ENCODE data around the gene FAM136A.
"Not testable (repeated sequence)": the region's sequence is repeated elsewhere in the genome, so short reads cannot be mapped to it uniquely, and the experiment has no call there.

FAM136A gene

DNA sequence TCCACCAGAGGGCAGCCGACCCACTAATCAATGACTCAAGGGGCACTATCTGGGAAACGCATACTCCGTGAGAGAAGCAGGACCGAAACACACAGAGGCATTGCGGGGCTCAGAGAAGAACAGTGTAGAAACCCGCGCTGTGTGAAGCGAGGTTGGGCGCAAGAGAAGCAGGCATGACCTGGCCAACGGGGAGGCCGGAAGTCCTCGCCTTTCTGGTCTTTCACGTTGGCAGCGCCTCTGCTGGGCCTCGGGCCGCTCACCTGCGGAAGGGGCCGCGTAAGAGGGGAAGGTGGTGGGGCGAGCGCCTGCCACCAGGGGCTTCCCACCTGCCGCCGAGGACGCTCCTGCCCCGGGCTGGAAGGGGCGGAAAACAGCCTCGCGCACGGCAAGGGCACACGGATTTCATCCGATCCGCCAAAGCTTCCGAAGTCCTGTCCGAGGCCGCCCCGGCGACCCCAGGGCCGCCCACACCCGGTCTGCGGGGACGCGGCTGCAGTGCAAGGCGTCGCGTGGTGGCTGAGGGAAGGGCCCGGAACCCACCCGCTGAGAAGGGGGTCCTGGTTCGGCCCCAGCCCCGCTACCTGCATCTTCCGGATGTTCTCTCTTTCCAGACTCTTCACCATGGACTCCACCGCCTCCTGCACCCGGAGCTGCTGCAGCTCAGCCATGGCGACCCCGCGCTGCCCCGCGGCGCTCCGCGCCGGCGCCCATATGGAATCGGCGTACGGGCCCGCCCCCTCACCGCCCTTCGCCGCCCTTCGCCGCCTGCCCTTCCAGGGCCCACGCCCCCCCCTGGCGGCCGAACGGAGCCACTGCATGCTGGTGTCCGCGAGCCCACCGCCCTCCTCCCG lies at the start of gene FAM136A:
Gene FAM136A (minus strand): TSS at position 724 of the 851 bp plus-strand sequence. CDS start 56 bp downstream, at position 668.
- peak; percentile 84 for DNase-seq

DNA sequence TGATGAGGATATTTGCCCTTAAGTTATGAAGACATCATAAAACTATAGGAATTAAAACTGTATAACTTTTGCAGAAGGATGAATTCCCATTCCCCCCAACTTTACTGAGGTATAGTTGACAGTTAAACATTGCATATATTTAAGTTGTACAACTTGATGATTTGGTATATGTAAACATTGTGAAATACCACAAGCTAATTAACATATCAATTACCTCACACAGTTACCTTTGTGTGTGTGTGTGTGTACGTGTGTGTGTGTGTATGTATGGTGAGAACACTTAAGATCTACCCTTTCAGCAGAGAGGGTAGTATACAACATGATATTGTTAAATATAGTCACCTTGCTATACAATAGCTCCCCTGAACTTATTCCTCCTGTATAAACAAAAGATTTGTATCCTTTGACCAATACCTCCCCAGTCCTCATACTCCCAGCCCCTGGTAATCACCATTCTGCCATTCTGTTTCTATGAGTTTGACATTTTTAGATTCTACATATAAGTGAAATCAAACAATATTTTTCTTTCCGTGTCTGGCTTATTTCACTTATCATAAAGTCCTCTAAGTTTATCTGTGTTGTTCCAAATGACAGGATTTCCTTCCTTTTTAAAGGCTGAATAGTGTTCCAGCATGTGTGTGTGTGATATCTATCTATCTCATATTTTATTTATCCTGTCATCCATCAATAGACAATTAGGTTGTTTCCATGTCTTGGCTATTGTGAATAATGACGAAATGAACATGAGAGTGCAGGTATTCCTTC lies 48.2 kb upstream of the FAM136A start:
- no peak for DNase-seq

DNA sequence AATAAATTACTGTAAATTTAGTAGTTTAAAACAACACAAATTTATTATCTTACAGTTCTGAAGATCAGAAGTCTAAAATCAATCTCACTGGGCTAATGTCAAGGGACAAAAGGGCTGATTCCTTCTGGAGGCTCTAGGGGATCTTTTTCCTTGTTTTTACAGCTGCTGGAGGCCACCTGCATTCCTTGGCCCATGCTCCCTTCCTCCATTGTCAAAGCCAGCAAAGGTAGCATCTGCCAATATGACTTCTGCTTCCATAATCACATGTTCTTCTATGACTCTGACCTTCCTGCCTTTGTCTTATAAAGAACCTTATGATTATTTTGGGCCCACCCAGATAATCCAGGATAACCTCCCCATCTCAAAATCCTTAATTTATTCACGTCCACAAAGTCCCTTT lies 46.0 kb upstream of the FAM136A start:
- DNase-seq = no peak

DNA sequence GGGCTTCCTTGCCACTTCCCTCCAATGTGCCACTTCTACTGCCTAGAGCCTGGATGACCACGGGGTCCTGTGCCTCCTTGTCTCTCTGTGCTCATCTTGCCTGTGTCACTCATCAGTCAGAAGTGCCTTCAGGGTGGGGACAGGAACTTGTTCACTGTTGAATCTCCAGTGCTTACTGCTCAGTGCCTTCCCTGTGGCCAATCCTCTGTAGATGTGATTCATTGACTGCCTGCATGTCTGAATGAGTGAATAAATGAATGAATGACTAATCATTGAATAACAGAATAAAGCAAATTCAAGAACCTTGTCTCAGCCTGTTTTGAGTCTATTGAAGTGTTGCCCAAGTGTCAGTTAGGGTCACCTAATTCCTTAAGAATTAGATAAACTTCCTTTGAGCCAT lies 42.3 kb upstream of the FAM136A start:
- no peak for DNase-seq

DNA sequence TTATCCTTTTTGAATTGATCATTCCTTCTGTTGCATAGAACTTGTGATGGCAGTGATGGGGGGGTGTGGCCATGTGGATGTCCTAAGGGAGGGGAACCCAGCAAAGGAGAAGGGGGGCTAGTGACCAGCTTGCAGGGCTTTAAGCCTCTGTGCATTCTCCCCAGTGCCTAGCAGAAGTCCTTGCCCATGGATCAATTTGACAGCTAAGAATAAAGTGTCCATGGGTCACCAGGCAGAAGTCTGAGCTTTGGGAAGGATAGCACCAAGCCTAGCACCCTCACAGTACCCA lies 39.6 kb upstream of the FAM136A start:
- no peak for DNase-seq

DNA sequence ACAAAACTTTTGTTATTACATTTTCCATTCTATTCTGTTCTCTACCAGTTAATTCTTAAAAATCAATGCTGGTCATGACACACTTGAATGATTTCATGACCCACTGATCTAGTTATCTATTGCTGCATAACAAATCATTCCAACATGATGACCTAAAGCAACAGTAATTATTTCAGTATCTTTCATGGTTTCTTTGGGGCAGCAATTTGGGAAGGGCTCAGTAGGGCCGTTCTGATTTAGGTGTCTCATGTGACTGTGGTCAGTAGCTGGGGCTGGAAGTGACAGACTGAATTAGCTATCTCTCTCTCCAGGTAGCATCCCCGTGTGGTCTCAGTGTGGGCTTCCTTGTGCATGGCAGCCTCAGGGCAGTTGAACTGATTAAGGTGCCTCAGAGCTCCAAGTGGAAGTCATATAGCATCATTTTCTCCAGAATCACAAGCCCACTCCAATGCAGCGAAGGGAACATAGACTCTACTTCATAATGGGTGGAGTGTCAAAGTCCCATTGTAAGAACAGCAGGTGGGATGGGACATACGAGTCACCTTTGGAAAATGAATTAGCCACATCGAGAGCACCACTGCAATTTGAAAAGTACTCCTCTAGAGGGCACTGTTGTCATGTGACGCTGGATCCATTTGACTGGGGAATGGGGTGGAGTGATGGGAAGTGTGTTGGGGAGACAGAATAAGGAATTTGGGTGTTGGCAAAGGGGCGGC lies 39.1 kb upstream of the FAM136A start:
- DNase-seq = peak; percentile 7

DNA sequence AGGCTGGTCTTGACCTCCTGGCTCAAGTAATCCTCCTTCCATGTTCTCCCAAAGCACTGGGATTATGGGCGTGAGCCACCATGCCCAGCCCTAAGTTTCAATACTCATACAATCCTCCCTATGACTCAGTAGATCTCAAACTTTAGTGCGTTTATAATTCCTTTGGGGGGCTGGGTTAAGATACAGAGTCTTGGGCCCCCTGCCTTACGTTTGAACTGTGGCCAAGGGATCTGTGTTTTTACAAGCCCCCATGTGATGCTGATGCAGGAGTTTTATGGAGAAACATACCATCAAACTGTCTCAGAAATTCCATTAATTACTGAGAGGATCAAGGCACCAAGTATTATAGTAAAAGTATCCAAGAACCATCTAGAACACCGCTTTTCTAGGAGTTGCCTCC lies 38.2 kb upstream of the FAM136A start:
- DNase-seq = no peak

DNA sequence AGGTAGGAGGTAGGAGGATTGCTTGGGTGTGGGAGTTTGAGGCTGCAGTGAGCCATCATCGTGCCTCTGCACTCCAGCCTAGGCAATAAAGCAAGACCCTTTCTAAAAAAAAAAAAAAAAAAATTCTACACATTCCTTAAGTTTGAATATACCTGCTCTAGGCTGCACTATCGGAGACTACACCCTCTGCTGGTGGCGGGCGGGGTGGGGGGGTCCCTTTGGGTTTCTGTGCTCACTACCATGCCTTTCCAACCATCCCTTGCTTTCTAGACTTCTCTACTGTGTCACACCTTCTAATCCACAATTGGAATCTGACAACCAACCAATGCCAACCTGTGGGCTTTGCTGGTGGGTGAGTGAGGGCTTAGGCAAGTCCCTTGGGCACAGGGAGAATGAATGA lies 34.7 kb upstream of the FAM136A start:
- no peak for DNase-seq

DNA sequence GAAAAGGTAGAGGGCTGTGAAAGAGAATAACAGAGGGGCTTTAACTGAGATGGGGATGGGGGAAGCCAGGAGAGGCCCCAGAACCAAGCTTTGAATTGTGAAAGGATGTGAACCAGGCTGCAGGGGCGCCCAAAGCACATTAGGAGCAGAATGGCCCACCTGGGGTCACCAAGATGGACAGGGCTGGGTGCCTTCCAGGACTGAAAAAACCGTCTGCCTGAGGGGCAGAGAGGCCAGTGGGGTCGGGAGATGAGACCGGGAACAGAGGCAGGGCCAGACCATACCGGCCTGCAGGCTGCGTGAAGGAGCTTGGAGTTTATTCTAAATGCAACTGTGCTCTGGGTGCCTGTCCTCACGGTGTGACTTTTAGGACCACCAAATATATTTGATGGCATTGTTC lies 29.1 kb upstream of the FAM136A start:
- DNase-seq = no peak

DNA sequence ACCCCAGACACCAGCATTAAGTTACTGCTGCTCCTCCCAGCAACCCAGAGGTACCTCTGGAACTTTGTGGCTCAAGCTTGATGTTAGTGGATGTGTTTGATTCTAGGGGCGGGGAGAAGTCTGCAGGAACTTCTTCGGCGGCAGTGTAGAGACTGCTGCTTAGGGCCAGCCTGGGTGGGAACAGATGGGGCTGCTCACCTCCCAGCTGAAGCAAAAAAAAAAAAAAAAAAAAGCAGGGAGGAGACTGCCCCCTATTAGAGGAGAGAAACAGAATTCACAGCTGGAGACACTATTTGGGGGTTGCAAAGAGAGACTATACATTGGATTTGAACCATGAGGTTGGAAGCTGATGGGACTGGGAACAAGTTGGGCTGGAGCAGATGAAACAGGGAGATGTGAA lies 28.6 kb upstream of the FAM136A start:
- DNase-seq = no peak

DNA sequence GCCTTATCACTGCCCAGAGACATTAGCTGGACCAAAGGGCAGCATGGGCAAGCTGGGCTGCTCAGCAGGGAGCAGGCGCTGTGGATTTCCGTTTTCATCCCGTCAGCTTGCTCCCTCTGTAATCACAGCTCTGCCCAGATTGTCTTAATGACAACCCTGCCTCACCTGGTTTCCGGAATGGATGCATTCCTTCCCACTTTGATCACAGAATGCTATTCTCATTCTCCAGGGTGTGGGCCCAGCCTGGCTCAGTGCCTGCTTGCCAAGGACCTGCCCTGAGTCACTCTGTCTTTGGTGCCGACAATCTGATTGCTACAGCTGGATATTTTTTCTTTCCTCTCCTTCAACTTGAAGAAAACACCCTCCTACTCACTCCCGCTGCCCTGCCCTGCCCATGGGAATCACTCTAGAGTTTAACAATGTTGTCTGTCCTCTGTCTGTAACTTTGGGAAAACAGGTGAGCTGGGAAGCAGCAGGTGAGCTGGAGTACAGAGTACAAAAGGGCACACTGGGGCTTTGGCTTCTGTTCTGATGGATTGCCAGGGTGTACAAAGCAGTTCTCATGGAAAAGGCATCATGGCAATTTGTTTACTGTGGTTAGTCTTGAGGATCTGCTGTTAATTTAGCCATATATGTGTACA lies 27.2 kb upstream of the FAM136A start:
- DNase-seq = no peak

DNA sequence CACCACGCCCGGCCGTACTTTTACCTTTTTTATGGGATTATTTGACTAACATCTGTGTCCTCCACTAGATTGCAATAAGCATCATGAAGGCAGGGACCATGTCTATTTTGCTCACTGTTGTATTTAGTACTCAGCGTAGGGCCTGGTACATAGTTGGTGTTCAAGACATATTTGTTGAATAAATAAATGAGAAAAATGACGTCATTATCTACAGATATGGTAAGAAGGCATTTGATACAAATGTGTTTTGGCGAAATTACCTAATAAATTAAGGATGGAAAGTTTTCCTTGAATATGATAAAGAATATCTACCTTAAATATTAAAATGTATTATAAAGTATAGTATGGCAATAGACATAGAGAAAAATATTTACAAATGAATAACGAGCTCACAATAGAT lies 24.0 kb upstream of the FAM136A start:
- no peak for DNase-seq

DNA sequence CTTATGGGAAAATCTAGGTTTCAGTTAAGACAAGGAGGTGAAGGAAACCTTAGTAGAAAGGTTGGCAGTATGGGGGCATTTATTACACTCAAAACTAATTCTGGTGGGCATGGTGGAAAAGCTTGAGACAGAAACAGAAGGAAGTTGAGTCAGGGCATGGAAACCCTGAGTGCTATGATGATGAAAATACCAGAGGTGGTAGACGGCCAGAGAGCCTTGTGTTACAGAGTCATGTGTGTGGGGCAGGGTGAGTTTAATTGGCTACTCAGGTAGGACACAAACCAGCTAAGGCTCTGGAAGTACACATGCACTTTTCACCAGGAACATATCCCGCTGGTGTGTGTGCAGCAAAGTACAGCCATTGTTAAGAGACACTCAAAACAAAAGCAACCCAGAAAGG lies 20.7 kb upstream of the FAM136A start:
- no peak for DNase-seq

DNA sequence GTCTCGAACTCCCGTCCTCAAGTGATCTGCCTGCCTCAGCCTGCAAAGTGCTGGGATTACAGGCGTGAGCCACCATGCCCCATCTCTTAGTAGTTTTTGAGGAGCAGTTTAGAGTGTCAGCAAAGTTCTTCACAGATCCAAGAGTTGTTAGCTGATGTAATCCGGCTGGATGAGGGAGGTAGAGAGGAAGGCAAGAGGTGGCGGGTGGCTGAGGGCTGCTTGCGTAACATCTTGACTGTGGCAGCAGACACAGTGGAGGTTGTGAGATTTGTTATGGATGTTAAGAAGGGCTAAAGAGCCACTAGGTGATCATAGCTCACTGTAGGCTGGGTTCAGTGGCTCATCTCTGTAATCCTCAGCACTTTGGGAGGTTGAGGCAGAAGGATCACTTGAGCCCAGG lies 19.5 kb upstream of the FAM136A start:
- DNase-seq = no peak

DNA sequence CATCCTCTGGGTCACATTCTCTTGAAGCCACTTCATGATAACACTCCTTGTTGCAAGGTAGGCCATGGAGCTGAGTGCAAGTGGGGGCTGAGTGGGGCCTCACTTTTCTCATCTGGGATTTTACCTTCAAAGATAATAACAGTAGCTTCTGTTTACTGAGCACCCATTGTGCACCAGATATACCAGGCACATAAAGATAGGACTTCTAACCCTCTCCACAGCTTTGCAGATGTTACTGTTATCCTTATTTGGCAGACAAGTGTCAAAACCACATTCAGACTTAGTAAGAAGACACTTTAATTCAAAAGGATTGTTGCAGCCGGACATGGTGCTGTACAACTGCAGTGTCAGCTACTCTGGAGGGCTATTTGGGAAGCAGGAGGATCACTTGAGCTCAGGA lies 12.8 kb upstream of the FAM136A start:
- no peak for DNase-seq

DNA sequence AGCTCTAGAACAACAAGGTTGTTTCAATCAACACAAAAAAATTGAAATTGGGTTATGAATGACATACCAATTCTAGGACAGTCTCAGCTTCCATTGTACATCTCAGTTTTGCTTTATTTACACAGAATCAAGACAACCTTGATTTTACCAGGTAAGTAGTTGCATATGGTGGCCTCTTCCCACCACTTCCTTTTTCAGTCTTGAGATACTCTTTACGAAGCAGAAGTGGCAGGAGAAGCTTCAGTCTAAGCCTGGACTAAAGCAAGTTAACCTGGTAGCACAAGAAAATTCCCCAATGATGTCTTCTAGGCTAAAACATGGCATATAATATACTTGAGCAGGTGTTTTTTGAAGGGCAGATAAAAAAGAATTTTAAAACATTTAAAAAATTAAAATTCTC lies 10.7 kb upstream of the FAM136A start:
- DNase-seq = no peak

DNA sequence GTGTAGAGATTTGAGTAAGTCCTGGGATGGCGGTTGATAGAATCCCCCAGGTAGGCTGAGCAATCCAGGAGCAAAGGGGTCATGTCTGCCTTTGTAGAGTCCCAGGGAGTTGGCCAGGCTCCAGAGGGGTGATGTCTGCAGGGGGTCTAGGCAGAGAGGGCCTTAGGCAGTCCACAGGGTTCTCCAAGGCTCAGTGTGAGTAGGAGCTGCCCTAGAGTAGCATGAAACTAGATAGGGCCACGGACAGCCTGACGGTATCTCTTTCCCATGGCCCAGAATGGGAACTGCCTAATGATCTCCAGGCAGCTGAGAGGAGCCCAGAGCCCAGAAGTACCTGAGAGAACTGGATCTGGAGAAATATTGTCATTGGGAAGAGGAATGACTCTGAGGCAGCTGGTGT lies 9.0 kb upstream of the FAM136A start:
- DNase-seq = no peak

DNA sequence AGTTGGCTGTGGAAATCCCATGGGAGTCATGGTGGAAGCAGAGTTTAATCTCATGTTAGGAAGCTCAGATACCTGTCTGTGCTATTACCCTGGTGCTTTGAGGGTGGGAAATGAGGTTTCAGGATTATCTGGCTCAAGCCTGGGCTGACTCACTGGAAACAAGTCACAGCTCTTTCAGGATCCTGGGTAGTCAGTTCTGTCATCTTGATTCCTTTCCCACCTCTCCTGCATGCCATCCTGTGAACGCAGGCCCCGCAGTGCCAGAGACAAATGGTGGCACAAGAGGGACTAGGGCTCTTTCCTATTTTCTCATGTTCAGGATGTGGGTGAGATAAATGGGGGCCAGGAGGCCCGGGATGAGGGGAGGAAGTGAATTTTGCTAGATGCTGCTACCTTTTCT lies 3.7 kb upstream of the FAM136A start:
- DNase-seq = no peak

DNA sequence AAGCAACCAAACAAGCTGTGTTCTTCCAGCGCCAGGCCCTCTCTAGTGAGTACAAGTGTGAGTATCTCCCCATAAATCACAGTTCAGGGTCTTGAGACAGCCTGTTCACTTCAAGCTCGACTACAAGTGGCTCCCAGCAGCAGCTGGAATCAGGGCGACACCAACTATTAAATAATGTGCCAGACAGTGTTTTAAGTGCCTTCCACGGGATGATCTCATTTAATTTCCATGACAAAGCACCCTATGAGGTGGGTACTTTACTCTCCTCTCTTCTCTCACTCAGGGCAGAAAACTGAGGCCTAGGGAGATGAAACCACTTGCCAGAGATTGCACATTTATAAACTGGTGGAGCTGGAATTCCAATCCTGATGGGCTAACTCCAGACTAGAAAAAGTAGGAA lies 2.6 kb upstream of the FAM136A start:
- DNase-seq = no peak

DNA sequence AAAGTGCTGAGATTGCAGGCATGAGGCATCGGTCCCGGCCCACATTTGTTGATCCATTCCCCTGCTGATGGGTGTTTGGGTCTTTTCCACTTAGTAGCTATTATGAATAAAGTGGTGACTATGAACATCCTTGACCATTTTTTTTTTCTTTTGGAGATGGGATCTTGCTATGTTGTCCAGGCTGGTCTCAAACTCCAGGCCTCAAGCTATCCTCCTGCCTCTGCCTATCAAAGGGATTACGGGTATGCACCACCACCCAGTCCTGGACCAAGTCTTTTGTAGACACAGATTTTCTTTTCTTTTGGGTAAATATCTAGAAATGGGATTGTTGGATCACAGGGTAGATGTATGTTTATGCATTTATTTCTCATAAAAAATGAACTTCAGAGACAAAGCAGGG lies 1.3 kb upstream of the FAM136A start:
- DNase-seq = no peak

DNA sequence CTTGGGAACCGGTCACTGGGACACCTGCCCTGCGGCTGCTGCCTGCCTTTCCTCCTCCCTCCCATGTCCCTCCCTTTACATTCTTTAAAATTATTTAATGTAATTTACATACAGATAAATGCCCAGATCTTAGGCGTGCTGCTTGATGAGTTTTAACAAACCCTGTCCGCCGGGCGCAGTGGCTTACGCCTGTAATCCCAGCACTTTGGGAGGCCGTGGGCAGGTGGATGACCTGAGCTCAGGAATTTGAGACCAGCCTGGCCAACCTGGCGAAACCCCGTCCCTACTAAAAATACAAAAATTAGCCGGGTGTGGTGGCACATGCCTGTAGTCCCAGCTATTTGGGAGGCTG lies 304 bp upstream of the FAM136A start:
- DNase-seq = not testable (repeated sequence)

DNA sequence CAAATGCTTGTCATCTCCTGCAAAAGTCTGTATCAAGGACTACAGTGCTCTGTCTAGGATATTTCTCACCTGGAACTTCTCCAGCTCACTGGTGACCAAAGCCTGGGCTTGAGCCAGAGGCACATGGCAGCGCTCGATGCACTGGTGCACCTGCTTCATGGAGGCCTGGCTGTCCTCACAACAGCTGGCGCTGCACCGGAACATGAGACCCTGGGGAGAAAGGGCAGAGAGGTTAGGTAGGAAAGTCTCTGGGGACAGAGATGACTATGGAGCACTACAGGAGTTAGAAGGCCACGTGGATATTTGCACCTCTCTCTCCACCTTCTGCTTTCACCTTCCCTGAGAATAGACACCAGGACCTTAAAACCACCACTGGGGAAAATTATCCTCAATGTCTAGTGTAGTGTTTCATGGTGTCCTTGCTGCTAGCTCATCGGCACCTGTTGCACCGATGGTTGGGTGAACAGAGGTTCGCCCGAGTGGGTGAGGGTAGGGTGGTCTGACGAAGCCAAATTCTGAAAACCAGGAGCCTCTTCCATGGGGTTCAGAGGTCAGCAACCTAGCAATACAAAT lies 1.0 kb downstream of the FAM136A start:
- DNase-seq = no peak

DNA sequence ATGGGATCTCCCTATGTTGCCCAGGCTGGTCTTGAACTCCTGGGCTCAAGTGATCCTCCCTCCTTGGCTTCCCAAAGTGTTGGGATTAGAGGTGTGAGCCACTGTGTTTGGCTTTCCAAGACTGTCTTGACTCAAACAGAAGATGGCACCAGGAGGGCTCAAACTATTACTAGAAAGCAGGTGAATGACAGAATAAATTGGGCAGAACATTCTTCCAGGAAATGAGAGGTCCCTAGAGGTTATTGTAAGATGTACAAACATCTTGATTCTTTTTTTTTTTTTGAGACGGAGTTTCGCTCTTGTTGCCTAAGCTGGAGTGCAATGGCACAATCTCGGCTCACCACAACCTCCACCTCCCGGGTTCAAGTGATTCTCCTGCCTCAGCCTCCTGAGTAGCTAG lies 4.0 kb downstream of the FAM136A start:
- DNase-seq = not testable (repeated sequence)

Measured in CD4-positive, alpha-beta T cell treated with Interferon gamma for 1 hour (primary cell).